ENCODE results near the gene PCBD1. TPM values are rescaled to one million over a fixed set of nuclear protein-coding genes. Genes with fewer than 3 reads are reported as not detected.

Gene PCBD1
- total RNA-seq, 1 experiment from 2014 or later = 163 TPM

GRCh38 chr10:70833601-70834000 is 54.8 kb downstream of the PCBD1 start:
- H4K20me1 ChIP-seq (ENCODE audit: insufficient read depth) = peaks cover 5% of the 10 kb centered on the region; the same call in 1 of the 2 replicates
- H3K4me2 ChIP-seq (ENCODE audit: low read length) = no peak overlapping the region
- intact Hi-C loops (cut with micrococcal nuclease) = no loop called here
- no peak overlapping the region for H2AFZ ChIP-seq (ENCODE audit: low read depth, low read length, poor library complexity, severe bottlenecking)
- H3K4me3 ChIP-seq (replicated peaks in 1 of 2; ENCODE audit: low read depth in 1 of 2, low read length in 2 of 2) = no peak overlapping the region
- no peak overlapping the region for H3K9ac ChIP-seq (ENCODE audit: low read length)
- ATAC-seq (no peak), DNase-seq (ENCODE audit: low read depth, low spot score) (no peak)
- H3K79me2 ChIP-seq (ENCODE audit: insufficient read depth, low read length) = peaks cover 74% of the 10 kb centered on the region
- H3K4me1 ChIP-seq (ENCODE audit: control insufficient read depth in 1 of 2, insufficient read depth in 2 of 2, low read length in 2 of 2) = peaks cover 0 to 26% of the 10 kb centered on the region in 2 experiments; a peak in 2 of 4 replicates
- ChIA-PET CTCF (no interaction called here), POLR2A (no interaction called here), RAD21 (ENCODE audit: low non-redundant PET in 1 of 2, low total read pairs in 2 of 2, uncharacterized antibody in 2 of 2, unreplicated experiment in 2 of 2) (no interaction called here)
- no TSS peak for BruUV-seq (replicated peaks)
- no peak for TF ChIP-seq POLR2AphosphoS5 (IDR thresholded peaks at IDR 0.05; ENCODE audit: low read depth, low read length)
- TF ChIP-seq EZH2 (IDR thresholded peaks at IDR 0.05) = no peak
- no peak for TF ChIP-seq ELF1 (IDR thresholded peaks at IDR 0.05; ENCODE audit: borderline replicate concordance, low read depth)
- no peak for TF ChIP-seq CBX3 (IDR thresholded peaks at IDR 0.05; ENCODE audit: low read depth)
- TF ChIP-seq, protein P1, sequence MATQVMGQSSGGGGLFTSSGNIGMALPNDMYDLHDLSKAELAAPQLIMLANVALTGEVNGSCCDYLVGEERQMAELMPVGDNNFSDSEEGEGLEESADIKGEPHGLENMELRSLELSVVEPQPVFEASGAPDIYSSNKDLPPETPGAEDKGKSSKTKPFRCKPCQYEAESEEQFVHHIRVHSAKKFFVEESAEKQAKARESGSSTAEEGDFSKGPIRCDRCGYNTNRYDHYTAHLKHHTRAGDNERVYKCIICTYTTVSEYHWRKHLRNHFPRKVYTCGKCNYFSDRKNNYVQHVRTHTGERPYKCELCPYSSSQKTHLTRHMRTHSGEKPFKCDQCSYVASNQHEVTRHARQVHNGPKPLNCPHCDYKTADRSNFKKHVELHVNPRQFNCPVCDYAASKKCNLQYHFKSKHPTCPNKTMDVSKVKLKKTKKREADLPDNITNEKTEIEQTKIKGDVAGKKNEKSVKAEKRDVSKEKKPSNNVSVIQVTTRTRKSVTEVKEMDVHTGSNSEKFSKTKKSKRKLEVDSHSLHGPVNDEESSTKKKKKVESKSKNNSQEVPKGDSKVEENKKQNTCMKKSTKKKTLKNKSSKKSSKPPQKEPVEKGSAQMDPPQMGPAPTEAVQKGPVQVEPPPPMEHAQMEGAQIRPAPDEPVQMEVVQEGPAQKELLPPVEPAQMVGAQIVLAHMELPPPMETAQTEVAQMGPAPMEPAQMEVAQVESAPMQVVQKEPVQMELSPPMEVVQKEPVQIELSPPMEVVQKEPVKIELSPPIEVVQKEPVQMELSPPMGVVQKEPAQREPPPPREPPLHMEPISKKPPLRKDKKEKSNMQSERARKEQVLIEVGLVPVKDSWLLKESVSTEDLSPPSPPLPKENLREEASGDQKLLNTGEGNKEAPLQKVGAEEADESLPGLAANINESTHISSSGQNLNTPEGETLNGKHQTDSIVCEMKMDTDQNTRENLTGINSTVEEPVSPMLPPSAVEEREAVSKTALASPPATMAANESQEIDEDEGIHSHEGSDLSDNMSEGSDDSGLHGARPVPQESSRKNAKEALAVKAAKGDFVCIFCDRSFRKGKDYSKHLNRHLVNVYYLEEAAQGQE (IDR thresholded peaks at IDR 0.05; ENCODE audit: low read depth) = no peak
- H3K36me3 ChIP-seq (ENCODE audit: control insufficient read depth in 1 of 2, insufficient read depth in 2 of 2, low read length in 2 of 2) = peaks cover 0 to 12% of the 10 kb centered on the region in 2 experiments; a peak in 3 of 4 replicates
- H3K9me3 ChIP-seq (ENCODE audit: control insufficient read depth in 1 of 2, insufficient read depth in 1 of 2, low read depth in 1 of 2, low read length in 2 of 2) = no peaks in the 10 kb centered on the region
- H3K27ac ChIP-seq (ENCODE audit: low read depth, low read length) = no peak overlapping the region
- H3K9me2 ChIP-seq (ENCODE audit: insufficient read depth) = no peaks in the 10 kb centered on the region
- H3K27me3 ChIP-seq (ENCODE audit: insufficient read depth, low read length) = no peaks in the 10 kb centered on the region

Other genes starting within 250 kb of the PCBD1 start
- 13.2 TPM for gene ADAMTS14, start 216.1 kb downstream of the PCBD1 start, total RNA-seq (2021; ENCODE audit: unreplicated experiment)
- gene TBATA, start 103.2 kb downstream of the PCBD1 start, total RNA-seq (2021; ENCODE audit: unreplicated experiment) = not detected
- gene SGPL1, start 72.6 kb downstream of the PCBD1 start, total RNA-seq (2021; ENCODE audit: unreplicated experiment) = 69.4 TPM